NCI-H748 treated with DMSO at 0.1 percent for 48 hours (cell line): ENCODE results near the gene FGF16.
"Not testable (repeated sequence)": the region's sequence is repeated elsewhere in the genome, so short reads cannot be mapped to it uniquely, and the experiment has no call there.

ENCODE experiments used
- DNase-seq: peaks from one replicate; lab custom pipeline; 2025; lab: John Stamatoyannopoulos, UW

Gene FGF16

DNA sequence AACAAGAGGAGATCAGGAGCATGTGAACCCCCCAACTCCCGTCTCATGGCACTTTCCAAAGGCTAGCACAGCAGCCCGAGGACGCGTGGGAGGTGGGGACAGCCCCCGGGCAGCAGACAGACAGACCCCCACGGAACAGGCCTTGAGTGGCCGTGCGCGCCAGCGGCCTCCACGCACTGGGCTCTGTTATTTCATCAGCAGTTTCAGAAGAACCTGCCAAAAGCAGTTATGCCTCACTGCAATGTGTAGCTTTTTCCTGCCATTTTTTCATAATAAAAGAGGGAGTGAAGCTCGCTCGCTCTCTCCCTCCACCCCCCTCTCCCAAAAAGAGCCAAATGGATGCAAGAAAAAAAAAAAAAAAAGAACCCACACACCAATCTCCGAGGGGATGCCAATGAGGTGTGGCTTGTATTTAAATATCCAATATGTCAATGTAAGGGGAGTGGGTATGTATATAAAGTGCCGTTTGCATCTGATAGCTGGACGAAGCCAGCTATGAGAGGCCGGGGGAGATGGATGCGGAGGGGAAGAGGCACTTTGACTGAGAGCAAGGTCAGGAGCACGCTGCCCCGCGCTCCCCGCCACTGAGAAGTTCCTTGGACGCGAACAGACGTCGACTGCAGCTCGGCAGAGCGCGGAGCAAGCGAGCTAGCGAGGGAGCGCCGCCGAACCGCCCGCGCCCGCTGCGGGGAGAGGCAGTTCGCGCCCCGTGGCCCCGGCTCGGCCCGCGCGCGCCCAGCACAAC, at the start of gene FGF16:
TSS of gene FGF16 (plus strand) at position 482 of the 745 bp plus-strand sequence. CDS start 286 bp downstream, outside the sequence.
- DNase-seq: no peak

DNA sequence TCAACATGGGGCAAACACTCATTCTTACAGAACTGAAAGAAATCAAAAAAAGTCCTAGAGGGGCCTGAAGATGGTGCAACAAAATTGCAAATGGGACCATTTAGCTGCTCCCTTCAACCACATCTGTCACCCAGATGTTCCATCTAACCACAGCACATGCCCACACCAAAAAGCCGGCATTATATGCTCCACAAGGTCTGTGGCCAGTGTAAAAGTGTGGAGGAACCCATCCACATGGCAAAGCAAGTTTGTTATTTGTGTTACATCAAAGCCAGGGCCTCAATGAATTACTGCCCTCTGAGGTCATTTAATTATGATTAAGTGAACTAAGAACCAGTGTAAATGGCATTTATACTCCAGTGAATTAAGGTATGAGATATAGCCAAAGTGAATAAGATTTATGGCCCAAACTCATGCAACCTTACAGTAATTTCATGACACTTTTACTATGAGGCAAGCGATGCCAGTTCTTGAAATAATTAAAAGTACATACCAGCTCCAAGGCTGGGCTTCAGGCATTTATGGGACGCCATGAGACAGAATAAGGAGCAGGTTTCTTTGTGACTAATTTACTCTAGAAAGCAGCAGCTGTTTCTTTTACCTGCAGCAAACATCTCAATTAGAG, 48.7 kb upstream of the FGF16 start:
- no peak for DNase-seq

GRCh38 chrX:77404419-77404818, 42.8 kb upstream of the FGF16 start:
- DNase-seq: no peak

DNA sequence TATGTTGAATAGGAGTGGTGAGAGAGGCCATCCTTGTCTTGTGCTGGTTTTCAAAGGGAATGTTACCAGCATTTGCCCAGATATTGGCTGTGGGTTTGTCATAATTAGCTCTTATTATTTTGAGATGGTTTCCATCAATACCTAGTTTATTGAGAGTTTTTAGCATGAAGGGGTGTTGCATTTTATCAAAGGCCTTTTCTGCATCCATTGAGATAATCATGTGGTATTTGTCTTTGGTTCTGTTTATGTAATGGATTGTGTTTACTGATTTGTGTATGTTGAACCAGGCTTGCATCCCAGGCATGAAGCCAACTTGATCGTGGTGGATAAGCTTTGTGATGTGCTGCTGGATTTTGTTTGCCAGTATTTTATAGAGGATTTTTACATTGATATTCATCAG, 39.4 kb upstream of the FGF16 start:
- DNase-seq: not testable (repeated sequence)

- DNase-seq: no peak
These were observed 34.6 kb upstream of the FGF16 start for GRCh38 chrX:77412631-77413030.

GRCh38 chrX:77415161-77415560, 32.0 kb upstream of the FGF16 start:
- DNase-seq: no peak

- no peak for DNase-seq
These were observed 31.3 kb upstream of the FGF16 start for GRCh38 chrX:77415882-77416281.

- no peak for DNase-seq
These were observed 24.1 kb upstream of the FGF16 start for GRCh38 chrX:77422891-77423648.

- DNase-seq: no peak
These were observed 20.4 kb upstream of the FGF16 start for GRCh38 chrX:77426811-77427210.

DNA sequence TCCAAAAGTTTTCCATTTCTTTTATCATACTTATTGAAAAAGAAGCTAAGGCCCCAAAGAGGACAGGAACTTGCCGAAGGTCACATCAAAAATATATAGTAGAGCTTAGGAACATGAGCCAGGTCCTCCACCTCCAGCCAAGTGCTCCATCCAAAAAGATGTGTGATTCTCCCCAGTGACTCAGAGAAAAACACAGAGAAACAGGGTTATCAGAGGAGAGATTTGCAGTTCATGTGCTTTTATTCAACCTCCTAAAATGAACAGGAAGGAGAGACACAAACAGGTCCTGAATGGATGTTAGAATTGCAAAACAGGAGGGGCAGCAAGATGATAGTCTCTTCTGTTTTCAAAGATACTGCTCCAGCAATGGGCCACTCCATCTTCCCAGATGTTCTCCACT, 19.6 kb upstream of the FGF16 start:
- DNase-seq: no peak

DNA sequence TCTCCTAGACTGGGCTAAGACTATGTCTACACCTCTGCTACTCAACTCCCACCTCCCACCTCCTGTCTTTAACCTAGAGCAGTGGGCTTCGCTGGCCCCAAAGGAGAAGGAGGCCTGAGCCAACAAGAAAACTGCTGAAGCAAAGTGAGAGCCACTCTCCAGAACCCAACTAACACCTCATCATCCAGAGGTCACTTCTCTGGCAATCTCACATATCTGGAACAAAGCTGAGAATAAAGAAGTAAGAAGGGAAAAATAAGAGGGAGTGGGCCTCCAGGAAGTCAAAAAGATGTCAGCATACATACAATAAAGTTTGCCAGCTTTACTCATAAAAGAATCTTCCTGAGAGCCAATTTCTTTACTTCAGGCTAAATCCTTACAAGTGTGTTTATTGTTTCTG, 18.6 kb upstream of the FGF16 start:
- DNase-seq: no peak

DNA sequence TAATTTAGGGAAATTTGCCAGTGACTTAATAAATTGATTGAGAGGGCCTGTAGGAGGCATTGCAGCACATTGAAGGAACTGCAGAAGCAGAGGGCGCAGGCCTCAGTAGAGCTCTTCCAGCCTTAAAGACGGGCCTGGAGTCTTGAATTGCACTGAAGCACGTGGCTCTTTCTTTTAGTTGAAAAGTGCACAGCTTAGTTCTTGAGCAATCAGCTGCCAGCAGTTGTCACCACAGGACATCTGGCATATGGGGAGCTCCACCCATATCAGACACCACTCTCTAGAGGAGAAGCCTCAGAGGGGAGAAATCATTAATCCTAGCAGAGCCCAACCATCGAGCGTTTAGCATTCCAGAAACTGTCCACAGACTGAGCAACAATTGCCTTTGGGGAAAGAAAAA, 16.0 kb upstream of the FGF16 start:
- DNase-seq: no peak

DNA sequence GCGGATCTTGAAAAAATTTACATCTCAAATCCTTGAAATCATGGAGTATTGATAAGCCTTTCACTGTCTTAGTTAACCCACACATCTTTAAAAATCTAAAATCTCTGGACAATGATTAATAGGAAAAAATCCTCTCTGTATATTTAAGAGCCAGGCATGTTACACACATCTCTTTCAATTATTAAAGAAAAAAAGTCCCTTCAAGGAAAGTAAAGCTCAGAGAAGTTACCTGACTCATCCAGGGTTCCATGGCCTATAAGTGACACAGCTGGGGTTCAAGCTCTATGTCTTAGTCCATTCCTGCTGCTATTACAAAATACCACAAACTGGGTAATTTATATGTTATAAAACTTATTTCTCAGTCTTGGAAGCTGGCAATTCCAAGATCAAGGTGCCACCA, 14.2 kb upstream of the FGF16 start:
- DNase-seq: no peak

- no peak for DNase-seq
These were observed 12.2 kb upstream of the FGF16 start for GRCh38 chrX:77434962-77435361.

DNA sequence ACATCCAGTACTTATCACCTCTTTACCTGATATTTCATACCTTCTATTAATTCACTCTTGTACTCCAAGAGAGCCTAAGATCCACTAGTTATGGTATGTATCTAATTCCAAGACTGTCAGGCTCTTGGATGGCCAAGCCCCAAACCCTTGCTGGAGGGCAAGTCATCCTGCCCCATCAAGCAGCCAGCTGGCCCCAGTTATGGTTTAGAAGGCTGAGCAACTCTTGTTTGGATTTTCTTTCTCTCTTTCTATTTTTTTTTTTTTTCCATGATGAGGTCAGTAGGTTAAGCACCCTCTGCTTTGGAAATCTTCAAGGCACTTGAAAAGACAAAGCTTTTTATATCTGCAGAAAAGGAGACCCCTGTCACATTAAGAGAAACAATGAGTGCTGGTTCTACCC, 10.9 kb upstream of the FGF16 start:
- DNase-seq: no peak

DNA sequence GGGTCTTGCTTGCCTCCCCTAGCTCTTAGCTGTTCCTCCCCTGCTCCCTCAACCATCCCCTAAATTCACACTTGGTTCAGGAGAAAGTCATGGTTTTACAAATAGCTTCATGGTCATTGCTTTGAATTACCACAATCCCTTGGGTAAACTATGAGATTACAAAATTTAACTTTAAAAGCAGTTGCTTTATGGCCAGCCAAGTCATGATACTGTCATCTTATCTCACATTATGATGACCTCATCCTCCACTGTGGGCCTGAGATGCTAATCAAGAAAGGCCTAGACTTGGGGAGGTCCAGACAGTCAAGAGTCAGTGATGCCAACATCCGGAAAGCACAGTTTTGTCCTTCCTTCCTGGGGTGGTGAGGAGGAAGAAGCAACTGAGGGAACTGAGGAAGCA, 10.5 kb upstream of the FGF16 start:
- DNase-seq: no peak

- DNase-seq: no peak
These were observed 6.9 kb upstream of the FGF16 start for GRCh38 chrX:77440330-77440729.

GRCh38 chrX:77441033-77441432, 6.2 kb upstream of the FGF16 start:
- no peak for DNase-seq

DNA sequence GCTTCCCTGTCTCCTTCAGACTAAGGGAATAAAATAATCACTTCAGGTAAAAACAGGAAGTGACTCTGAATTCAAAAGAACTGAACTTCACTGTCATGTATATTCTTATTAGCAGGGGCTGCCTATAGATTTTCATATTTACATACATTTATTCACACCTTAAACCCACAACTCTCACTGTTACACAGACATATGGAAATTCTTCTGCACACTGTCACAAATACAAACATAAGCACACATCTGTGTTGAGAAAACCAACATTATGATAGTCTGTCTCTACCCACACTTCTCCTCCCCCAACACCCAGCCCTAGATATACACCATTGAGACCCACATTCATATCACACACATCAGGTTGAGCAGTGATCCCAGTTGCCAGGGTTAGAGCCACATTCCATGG, 5.7 kb upstream of the FGF16 start:
- DNase-seq: no peak

- no peak for DNase-seq
These were observed 4.5 kb upstream of the FGF16 start for GRCh38 chrX:77442728-77443127.

DNA sequence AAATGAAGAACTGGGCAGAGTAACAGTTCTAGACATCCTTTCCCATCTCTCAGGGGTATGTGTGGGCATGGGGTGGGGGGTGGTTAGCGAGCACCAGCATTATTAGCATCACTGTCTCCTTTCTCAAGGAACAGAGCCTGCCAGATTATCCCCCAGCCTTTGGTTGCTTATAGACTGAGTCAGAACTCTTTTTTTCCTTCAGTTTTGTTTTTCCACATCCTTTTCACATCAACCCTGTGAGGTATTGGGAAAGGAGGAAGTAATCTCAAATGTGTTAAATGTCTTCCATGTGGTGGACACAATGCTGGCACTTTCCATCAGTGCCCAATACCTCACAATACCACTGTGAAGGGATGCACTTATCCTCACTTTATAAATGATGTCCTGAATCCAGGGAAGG, 3.1 kb upstream of the FGF16 start:
- no peak for DNase-seq

GRCh38 chrX:77444545-77444944, 2.6 kb upstream of the FGF16 start:
- no peak for DNase-seq

GRCh38 chrX:77446029-77446585, 1.1 kb upstream of the FGF16 start:
- no peak for DNase-seq
